ENCODE measurements around the gene MED16.

DNA sequence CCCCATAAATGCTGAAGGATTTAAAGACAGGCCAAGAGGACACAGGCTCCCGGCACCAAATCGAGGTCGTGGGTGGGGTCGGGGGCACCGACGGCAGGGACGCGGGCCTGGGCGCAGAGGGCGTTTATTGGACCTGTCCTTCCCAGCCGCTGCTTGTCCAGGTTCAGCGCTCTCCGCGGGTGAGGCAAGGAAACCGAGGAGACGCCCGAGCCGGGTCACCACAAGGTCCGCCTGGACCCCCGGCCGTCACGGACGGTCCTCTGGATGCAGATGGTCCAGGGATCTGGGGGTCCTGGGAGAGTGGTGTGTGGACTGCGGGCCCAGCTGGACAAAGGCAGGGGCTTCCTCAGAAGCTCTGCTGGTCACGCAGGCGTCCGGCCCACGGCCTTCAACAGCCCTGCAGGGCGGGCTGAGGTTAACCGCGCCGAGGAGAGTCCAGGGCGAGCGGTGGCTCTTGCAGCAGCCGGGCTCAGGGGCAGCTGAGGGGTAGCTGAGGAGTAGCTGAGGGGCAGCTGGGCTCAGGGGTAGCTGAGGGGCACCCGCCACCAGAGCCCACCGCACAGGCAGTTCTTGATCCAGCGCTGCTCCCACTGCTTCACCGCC lies 25.0 kb downstream of the MED16 start:
- TF ChIP-seq CTCF (conservative IDR thresholded peaks at IDR 0.05; ENCODE audit: low read depth, low read length) (no peak), EZH2phosphoT487 (IDR thresholded peaks at IDR 0.05; ENCODE audit: borderline replicate concordance, low read length) (no peak)
